Ascending aorta (tissue), 2 donors: ENCODE data around the gene SLC26A8. TPM values are rescaled to one million over a fixed set of nuclear protein-coding genes. Genes with fewer than 3 reads are reported as not detected.

Experiments
- DNase-seq, 2 donors: peaks; one replicate each; pipeline ENCODE4 v3.0.0-alpha.2; 2019; ENCODE audit warnings: low spot score in 2 of 2
- H3K27ac ChIP-seq, 2 donors: fragments of 200-600 bp; sonication (generic); one replicate each; pipeline ENCODE4 v1.5.1; 2016 to 2017; ENCODE audit warnings: mild to moderate bottlenecking in 1 of 2
- H3K27me3 ChIP-seq: fragments of 200-600 bp; sonication (generic); one replicate; pipeline ENCODE4 v1.5.1; 2017
- H3K36me3 ChIP-seq, 2 donors: fragments of 200-600 bp; sonication (generic); one replicate each; pipeline ENCODE4 v1.5.1; 2016
- H3K4me1 ChIP-seq, 2 donors: fragments of 200-600 bp; sonication (generic); one replicate each; pipeline ENCODE4 v1.5.1; 2016 to 2017; ENCODE audit warnings: mild to moderate bottlenecking in 1 of 2
- H3K4me3 ChIP-seq, 2 donors: fragments of 200-600 bp; sonication (generic); one replicate each; pipeline ENCODE4 v1.5.1; 2016 to 2017; ENCODE audit warnings: mild to moderate bottlenecking in 1 of 2
- H3K9me3 ChIP-seq, 2 donors: fragments of 200-600 bp; sonication (generic); one replicate each; pipeline ENCODE4 v1.5.1; 2016
- intact Hi-C: fragments of 100-400 bp; cut with DNase I; formaldehyde crosslinking; loops from one replicate; pipeline ENCODE4 v1.15.1; 2023
- total RNA-seq: library from RNA; depleted of rRNA; stranded (reverse); fragments of >200 nt; gene quantifications from one replicate; pipeline ENCODE4 v1.1.0, GENCODE V29; 2016
- TF ChIP-seq, protein P1 (sequence below), 3 experiments: fragments of 200-600 bp in 2 of 3; fragments of 450-650 bp in 1 of 3; sonication (generic) in 2 of 3; IDR thresholded peaks; one replicate each; pipeline ENCODE4 v1.5.1; 2016 to 2019; ENCODE audit warnings: antibody characterized with exemption in 3 of 3, mild to moderate bottlenecking in 1 of 3, moderate library complexity in 1 of 3

SLC26A8 gene
- total RNA-seq, 1 donor from 2014 or later: not detected

DNA sequence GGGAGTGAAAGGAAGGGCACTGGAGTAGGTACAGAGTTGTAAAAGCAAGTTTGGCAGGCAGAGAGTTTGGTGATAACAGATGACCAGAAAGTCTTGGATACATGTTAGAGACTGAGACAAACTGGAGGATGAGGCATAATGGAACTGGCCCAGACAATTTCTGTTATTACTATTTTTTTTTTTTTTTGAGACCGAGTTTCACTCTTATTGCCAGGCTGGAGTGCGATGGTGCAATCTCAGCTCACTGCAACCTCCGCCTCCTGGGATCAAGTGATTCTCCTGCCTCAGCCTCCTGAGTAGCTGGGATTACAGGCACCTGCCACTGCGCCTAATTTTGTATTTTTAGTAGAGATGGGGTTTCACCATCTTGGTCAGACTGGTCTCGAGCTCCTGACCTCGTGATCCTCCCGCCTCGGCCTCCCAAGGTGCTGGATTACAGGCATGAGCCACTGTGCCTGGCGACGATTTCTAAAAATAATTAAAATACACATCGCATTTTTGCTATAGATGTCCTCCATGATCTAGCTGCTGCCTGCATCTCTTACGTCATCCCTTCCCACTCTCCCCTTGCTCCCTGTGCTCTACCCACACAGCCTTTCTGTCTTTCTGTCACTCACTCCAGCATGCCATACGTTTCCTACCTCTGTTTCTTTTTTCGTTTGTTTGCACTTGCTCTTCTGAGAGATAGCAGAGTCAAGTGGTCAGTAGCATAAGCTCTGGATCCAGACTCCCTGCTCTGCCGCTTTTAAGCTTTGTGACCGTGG is 26.7 kb upstream of the SLC26A8 start:
- H3K4me3 ChIP-seq: no peak overlapping the region
- intact Hi-C loops: no loop called here
- H3K27me3 ChIP-seq: no peaks in the 10 kb centered on the region
- TF ChIP-seq, protein P1, sequence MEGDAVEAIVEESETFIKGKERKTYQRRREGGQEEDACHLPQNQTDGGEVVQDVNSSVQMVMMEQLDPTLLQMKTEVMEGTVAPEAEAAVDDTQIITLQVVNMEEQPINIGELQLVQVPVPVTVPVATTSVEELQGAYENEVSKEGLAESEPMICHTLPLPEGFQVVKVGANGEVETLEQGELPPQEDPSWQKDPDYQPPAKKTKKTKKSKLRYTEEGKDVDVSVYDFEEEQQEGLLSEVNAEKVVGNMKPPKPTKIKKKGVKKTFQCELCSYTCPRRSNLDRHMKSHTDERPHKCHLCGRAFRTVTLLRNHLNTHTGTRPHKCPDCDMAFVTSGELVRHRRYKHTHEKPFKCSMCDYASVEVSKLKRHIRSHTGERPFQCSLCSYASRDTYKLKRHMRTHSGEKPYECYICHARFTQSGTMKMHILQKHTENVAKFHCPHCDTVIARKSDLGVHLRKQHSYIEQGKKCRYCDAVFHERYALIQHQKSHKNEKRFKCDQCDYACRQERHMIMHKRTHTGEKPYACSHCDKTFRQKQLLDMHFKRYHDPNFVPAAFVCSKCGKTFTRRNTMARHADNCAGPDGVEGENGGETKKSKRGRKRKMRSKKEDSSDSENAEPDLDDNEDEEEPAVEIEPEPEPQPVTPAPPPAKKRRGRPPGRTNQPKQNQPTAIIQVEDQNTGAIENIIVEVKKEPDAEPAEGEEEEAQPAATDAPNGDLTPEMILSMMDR (IDR thresholded peaks at IDR 0.05): no peak
- no peaks in the 10 kb centered on the region for H3K9me3 ChIP-seq
- no peak overlapping the region for H3K27ac ChIP-seq
- H3K36me3 ChIP-seq: peaks cover 0 to 14% of the 10 kb centered on the region in 2 donors
- DNase-seq: no peak
- H3K4me1 ChIP-seq: peaks cover 0 to 15% of the 10 kb centered on the region in 2 donors

- no peak overlapping the region for H3K27ac ChIP-seq
- no peak overlapping the region for H3K4me3 ChIP-seq
- H3K36me3 ChIP-seq: peaks cover 0 to 14% of the 10 kb centered on the region in 2 donors
- H3K4me1 ChIP-seq: peaks cover 0 to 9% of the 10 kb centered on the region in 2 donors
- no peaks in the 10 kb centered on the region for H3K9me3 ChIP-seq
- DNase-seq: no peak
- H3K27me3 ChIP-seq: no peaks in the 10 kb centered on the region
- TF ChIP-seq, protein P1 (IDR thresholded peaks at IDR 0.05): no peak
- intact Hi-C loops: no loop called here
Measured at GRCh38 chr6:36050305-36050704, 25.9 kb upstream of the SLC26A8 start.

- no peak overlapping the region for H3K27ac ChIP-seq
- TF ChIP-seq, protein P1 (IDR thresholded peaks at IDR 0.05): no peak
- no peak overlapping the region for H3K4me3 ChIP-seq
- H3K36me3 ChIP-seq: peaks cover 0 to 10% of the 10 kb centered on the region in 2 donors
- no peak for DNase-seq
- peaks cover 0 to 10% of the 10 kb centered on the region in 2 donors for H3K4me1 ChIP-seq
- H3K9me3 ChIP-seq: no peaks in the 10 kb centered on the region
- intact Hi-C loops: no loop called here
- no peaks in the 10 kb centered on the region for H3K27me3 ChIP-seq
Measured at GRCh38 chr6:36049582-36049981, 25.1 kb upstream of the SLC26A8 start.

- Histone ChIP-seq H3K9me3 (no peaks in the 10 kb centered on the region), H3K4me1 (peaks cover 5 to 38% of the 10 kb centered on the region in 2 donors), H3K27ac (no peak overlapping the region), H3K27me3 (no peaks in the 10 kb centered on the region), H3K4me3 (no peak overlapping the region), H3K36me3 (no peaks in the 10 kb centered on the region)
- no peak for DNase-seq
- TF ChIP-seq, protein P1 (IDR thresholded peaks at IDR 0.05): no peak
- intact Hi-C loops: no loop called here
Measured at GRCh38 chr6:36042618-36043260, 18.3 kb upstream of the SLC26A8 start.

DNA sequence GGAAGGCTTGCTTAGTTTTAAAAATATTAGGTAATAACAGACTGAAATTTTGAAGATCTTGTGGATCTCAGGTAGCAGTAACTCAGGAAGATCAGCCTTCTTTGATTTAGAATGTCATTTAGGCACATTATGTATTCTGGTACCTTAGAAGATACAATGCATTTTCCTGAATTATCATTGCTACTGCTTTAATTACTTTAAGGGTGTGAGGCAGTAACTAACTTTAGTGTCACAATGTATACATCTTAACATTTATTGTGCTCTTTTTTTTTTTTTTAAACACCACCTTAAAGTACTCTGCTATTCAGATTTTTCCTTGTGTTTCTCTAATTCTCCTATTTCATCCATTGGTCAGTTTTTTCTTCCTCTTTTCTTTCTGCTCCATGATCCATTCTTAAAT is 16.5 kb upstream of the SLC26A8 start:
- H3K27me3 ChIP-seq: no peaks in the 10 kb centered on the region
- peaks cover 11 to 46% of the 10 kb centered on the region in 2 donors for H3K4me1 ChIP-seq
- no peaks in the 10 kb centered on the region for H3K36me3 ChIP-seq
- H3K9me3 ChIP-seq: no peaks in the 10 kb centered on the region
- intact Hi-C loops: no loop called here
- no peak for DNase-seq
- no peak overlapping the region for H3K27ac ChIP-seq
- H3K4me3 ChIP-seq: no peak overlapping the region
- TF ChIP-seq, protein P1 (IDR thresholded peaks at IDR 0.05): no peak
